IMR-90 (cell line): ENCODE measurements around the gene STRN4. TPM values are rescaled to one million over a fixed set of nuclear protein-coding genes. Genes with fewer than 3 reads are reported as not detected.

Experiments
- ATAC-seq: fragments of 200-7000 bp; cut with Tn5 transposase; 2 replicates; pipeline ENCODE4 v1.9.1; 2020; ENCODE audit warnings: low read depth, mild to moderate bottlenecking, moderate library complexity
- BruUV-seq: library from RNA; stranded (reverse); fragments of 400-500 nt; replicated peaks from 2 replicates; lab custom pipeline; 2021; lab: Mats Ljungman, UMichigan
- CTCF ChIA-PET: fragments of 300-600 bp; formaldehyde crosslinking; extraction: SDS; loops from one replicate; lab custom pipeline; 2021; ENCODE audit warnings: antibody characterized with exemption; lab: Yijun Ruan, JAX
- POLR2A ChIA-PET: fragments of 300-600 bp; sonication (Branson Sonifier 250); formaldehyde crosslinking; loops from one replicate; lab custom pipeline; 2022; ENCODE audit warnings: antibody characterized with exemption; ENCODE audit not compliant: unreplicated experiment; lab: Charles Lee
- DNase-seq: peaks from one replicate; pipeline ENCODE4 v3.0.0; 2013
- H2AFZ ChIP-seq: replicated peaks from 2 replicates; pipeline ENCODE3; 2013; ENCODE audit warnings: low read length, mild to moderate bottlenecking; ENCODE audit not compliant: poor library complexity
- H2AK5ac ChIP-seq: 2 replicates; pipeline ENCODE4 v1.6.1; 2013; ENCODE audit warnings: low read depth, low read length, inconsistent platforms
- H2AK9ac ChIP-seq: replicated peaks from 2 replicates; pipeline ENCODE3; 2013; ENCODE audit warnings: mild to moderate bottlenecking, low read depth, low read length, moderate library complexity; ENCODE audit not compliant: poor library complexity
- H2BK120ac ChIP-seq: 2 replicates; pipeline ENCODE4 v1.6.1; 2013; ENCODE audit warnings: low read depth, low read length, inconsistent platforms
- H2BK15ac ChIP-seq: 3 replicates; pipeline ENCODE4 v1.6.1; 2013; ENCODE audit warnings: low read depth, low read length, inconsistent platforms
- H2BK20ac ChIP-seq: 2 replicates; pipeline ENCODE4 v1.6.1; 2013; ENCODE audit warnings: low read depth, mild to moderate bottlenecking, inconsistent platforms, low read length, moderate library complexity
- H2BK5ac ChIP-seq: 2 replicates; pipeline ENCODE4 v1.6.1; 2013; ENCODE audit warnings: mild to moderate bottlenecking, low read depth, low read length, inconsistent platforms; ENCODE audit not compliant: poor library complexity, severe bottlenecking
- H3K14ac ChIP-seq: replicated peaks from 2 replicates; pipeline ENCODE4 v1.6.1; 2013; ENCODE audit warnings: low read depth, low read length, inconsistent platforms
- H3K18ac ChIP-seq: 2 replicates; pipeline ENCODE4 v1.6.1; 2013; ENCODE audit warnings: low read depth, low read length, control low read depth
- H3K23ac ChIP-seq: 2 replicates; pipeline ENCODE4 v1.6.1; 2013; ENCODE audit warnings: low read depth, low read length, inconsistent platforms
- H3K27ac ChIP-seq: 2 replicates; pipeline ENCODE4 v1.5.1; 2013; ENCODE audit warnings: mild to moderate bottlenecking, control low read depth, low read length; ENCODE audit not compliant: insufficient read depth
- H3K27me3 ChIP-seq: 2 replicates; pipeline ENCODE4 v1.6.1; 2013; ENCODE audit warnings: low read length; ENCODE audit not compliant: control insufficient read depth, insufficient read depth
- H3K36me3 ChIP-seq: 2 replicates; pipeline ENCODE4 v1.6.1; 2013; ENCODE audit warnings: low read length, mixed read lengths; ENCODE audit not compliant: control insufficient read depth, insufficient read depth
- H3K4ac ChIP-seq: 2 replicates; pipeline ENCODE4 v1.6.1; 2013; ENCODE audit warnings: low read depth, low read length, inconsistent platforms
- H3K4me1 ChIP-seq: 2 replicates; pipeline ENCODE4 v1.6.1; 2013; ENCODE audit warnings: low read length, mixed read lengths; ENCODE audit not compliant: control insufficient read depth, insufficient read depth
- H3K4me2 ChIP-seq: 2 replicates; pipeline ENCODE4 v1.6.1; 2013; ENCODE audit warnings: low read depth, mild to moderate bottlenecking, control low read depth, low read length, moderate library complexity
- H3K4me3 ChIP-seq: 2 replicates; pipeline ENCODE4 v1.5.1; 2013; ENCODE audit warnings: low read depth, mild to moderate bottlenecking, control low read depth, low read length, moderate library complexity; ENCODE audit not compliant: insufficient read depth
- H3K56ac ChIP-seq: 2 replicates; pipeline ENCODE4 v1.6.1; 2013; ENCODE audit warnings: low read length, inconsistent platforms; ENCODE audit not compliant: insufficient read depth; ENCODE audit errors: extremely low read depth
- H3K79me1 ChIP-seq, 2 experiments: 2 replicates each; pipeline ENCODE4 v1.6.1; 2013; ENCODE audit warnings: low read length in 2 of 2, inconsistent platforms in 1 of 2, low read depth in 1 of 2
- H3K9ac ChIP-seq: 2 replicates; pipeline ENCODE4 v1.6.1; 2013; ENCODE audit warnings: low read depth, low read length, control low read depth
- H3K9me1 ChIP-seq: 2 replicates; pipeline ENCODE4 v1.6.1; 2013; ENCODE audit warnings: low read length, inconsistent platforms; ENCODE audit not compliant: insufficient read depth
- H3K9me3 ChIP-seq: 2 replicates; pipeline ENCODE4 v1.6.1; 2013; ENCODE audit warnings: low read length; ENCODE audit not compliant: control insufficient read depth, insufficient read depth
- H4K20me1 ChIP-seq: 2 replicates; pipeline ENCODE4 v1.6.1; 2013; ENCODE audit warnings: low read length, inconsistent platforms; ENCODE audit not compliant: insufficient read depth
- H4K5ac ChIP-seq: 2 replicates; pipeline ENCODE4 v1.6.1; 2013; ENCODE audit warnings: mild to moderate bottlenecking, low read depth, low read length, control low read depth
- H4K8ac ChIP-seq, 2 experiments: 2 replicates each; pipeline ENCODE4 v1.6.1; 2013; ENCODE audit warnings: low read depth in 2 of 2, low read length in 2 of 2, control low read depth in 1 of 2, inconsistent platforms in 1 of 2
- H4K91ac ChIP-seq: 2 replicates; pipeline ENCODE4 v1.6.1; 2013; ENCODE audit warnings: low read depth, low read length, inconsistent platforms; ENCODE audit not compliant: insufficient read depth
- CEBPB ChIP-seq: IDR thresholded peaks from 2 replicates; pipeline ENCODE4 v1.6.1; 2012; ENCODE audit warnings: low read depth, low read length, improper control_type of control experiment
- CHD1 ChIP-seq: IDR thresholded peaks from 2 replicates; pipeline ENCODE4 v1.6.1; 2012; ENCODE audit warnings: low read depth, low read length, improper control_type of control experiment
- ELK1 ChIP-seq: fragments of 150-350 bp; IDR thresholded peaks from 2 replicates; pipeline ENCODE4 v1.6.1; 2016; ENCODE audit warnings: low read depth, mild to moderate bottlenecking, low read length, moderate library complexity, borderline replicate concordance
- FOS ChIP-seq: fragments of 150-350 bp; IDR thresholded peaks from 2 replicates; pipeline ENCODE4 v1.6.1; 2016; ENCODE audit warnings: low read depth, low read length
- MAFK ChIP-seq: IDR thresholded peaks from 2 replicates; pipeline ENCODE4 v1.6.1; 2012; ENCODE audit warnings: low read depth, low read length, improper control_type of control experiment
- MAZ ChIP-seq: IDR thresholded peaks from 2 replicates; pipeline ENCODE4 v1.6.1; 2012; ENCODE audit warnings: low read depth, mild to moderate bottlenecking, low read length, improper control_type of control experiment, moderate library complexity, borderline replicate concordance
- MXI1 ChIP-seq: IDR thresholded peaks from 2 replicates; pipeline ENCODE4 v1.6.1; 2012; ENCODE audit warnings: low read depth, mild to moderate bottlenecking, low read length, moderate library complexity, borderline replicate concordance
- NFE2L2 ChIP-seq: fragments of 150-350 bp; IDR thresholded peaks from 2 replicates; pipeline ENCODE4 v1.6.1; 2016; ENCODE audit warnings: low read depth, mild to moderate bottlenecking, low read length
- POLR2A ChIP-seq: IDR thresholded peaks from 2 replicates; pipeline ENCODE4 v1.6.1; 2012; ENCODE audit warnings: mild to moderate bottlenecking, low read depth, low read length
- RAD21 ChIP-seq: IDR thresholded peaks from 2 replicates; pipeline ENCODE4 v1.6.1; 2012; ENCODE audit warnings: low read length, improper control_type of control experiment
- RFX5 ChIP-seq: IDR thresholded peaks from 2 replicates; pipeline ENCODE4 v1.8.0; 2012; ENCODE audit warnings: low read depth, mild to moderate bottlenecking, low read length, moderate library complexity
- SMC3 ChIP-seq: fragments of 150-350 bp; IDR thresholded peaks from 2 replicates; pipeline ENCODE4 v1.6.1; 2016; ENCODE audit warnings: low read depth, mild to moderate bottlenecking, antibody characterized with exemption, low read length, moderate library complexity
- USF2 ChIP-seq: fragments of 150-350 bp; IDR thresholded peaks from 2 replicates; pipeline ENCODE4 v1.6.1; 2017; ENCODE audit warnings: mild to moderate bottlenecking, antibody characterized with exemption, low read length, low read depth
- WGBS, 2 experiments: methylation state at CpG; one replicate each; pipeline versions ENCODE4 v1.1.5 to v1.1.7; 2013; ENCODE audit warnings: missing lambda C conversion rate in 2 of 2; ENCODE audit not compliant: insufficient read length in 1 of 2; ENCODE audit errors: extremely low coverage in 2 of 2; 5-methylcytosine and 5-hydroxymethylcytosine counted together
- dilution Hi-C: fragments of 300-500 bp; cut with HindIII; formaldehyde crosslinking; loops from one replicate; pipeline ENCODE4 v1.14.3; 2018; ENCODE audit warnings: low sequenced_read_pairs; ENCODE audit not compliant: unreplicated experiment
- in situ Hi-C: fragments of 300-500 bp; cut with MboI; formaldehyde crosslinking; loops from 3 replicates; pipeline ENCODE4 v1.14.3; 2019; ENCODE audit warnings: low sequenced_read_pairs, inconsistent platforms, mixed read lengths
- intact Hi-C: fragments of 100-400 bp; cut with micrococcal nuclease; formaldehyde crosslinking; loops from 2 replicates; pipeline ENCODE4 v1.10.0; 2022
- polyA plus RNA-seq, 3 experiments: library from polyadenylated mRNA; depleted of rRNA; stranded (reverse); fragments of >200 nt; gene quantifications; 2 replicates each; pipeline ENCODE4 v1.2.3, GENCODE V29; 2012; ENCODE audit warnings: low replicate concordance in 1 of 3
- total RNA-seq: library from RNA; depleted of rRNA; stranded (reverse); fragments of >200 nt; gene quantifications from 2 replicates; pipeline ENCODE4 v1.2.3, GENCODE V29; 2012
- TF ChIP-seq, protein P1 (sequence below): conservative IDR thresholded peaks from 2 replicates; pipeline ENCODE4 v1.5.1; 2012; ENCODE audit warnings: mild to moderate bottlenecking, low read depth, low read length, improper control_type of control experiment

Gene STRN4
- total and polyA plus RNA-seq, 2 of the 4 experiments (the other 2 are of a cell fraction) = 36.7 to 112 TPM

DNA sequence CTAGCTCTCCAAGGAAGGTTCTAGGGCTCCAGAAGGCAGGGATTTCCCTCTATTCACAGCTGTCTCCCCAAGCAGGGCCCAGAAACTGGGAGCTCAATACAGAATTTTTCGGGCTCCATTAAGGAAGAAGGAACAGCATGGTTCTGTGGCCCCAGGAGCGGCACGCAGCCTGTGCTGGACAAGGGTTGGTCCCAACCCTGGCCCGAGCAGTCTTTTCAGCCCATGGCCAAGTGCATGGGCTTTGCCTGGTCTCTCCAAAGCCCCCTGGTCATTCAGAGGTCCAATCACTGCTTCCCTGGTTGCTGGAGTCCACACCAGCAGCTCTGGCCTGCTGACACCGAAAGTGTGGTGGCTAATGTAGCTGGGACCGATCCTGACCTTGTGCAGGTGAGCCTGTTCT is 22.8 kb downstream of the STRN4 start:
- H4K8ac ChIP-seq = no peak overlapping the region
- H3K4ac ChIP-seq = no peak overlapping the region
- dilution Hi-C loops (no loop called here), intact Hi-C loops (no loop called here), in situ Hi-C loops (no loop called here)
- no peak overlapping the region for H3K27ac ChIP-seq
- CTCF ChIA-PET = no interaction called here
- no peaks in the 10 kb centered on the region for H3K9me3 ChIP-seq
- peaks cover 2% of the 10 kb centered on the region; the same call in 1 of the 2 replicates for H3K4me1 ChIP-seq
- no peak overlapping the region for H3K56ac ChIP-seq
- H3K4me2 ChIP-seq = no peak overlapping the region
- H4K5ac ChIP-seq = no peak overlapping the region
- H2BK120ac ChIP-seq = no peak overlapping the region
- H4K20me1 ChIP-seq = peaks cover 21% of the 10 kb centered on the region; the same call in 1 of the 2 replicates
- H2BK15ac ChIP-seq = no peak overlapping the region
- no peak overlapping the region for H3K18ac ChIP-seq
- no peaks in the 10 kb centered on the region for H3K9me1 ChIP-seq
- H4K91ac ChIP-seq = no peak overlapping the region
- peaks cover 18 to 49% of the 10 kb centered on the region in 2 experiments for H3K79me1 ChIP-seq
- 100% methylated on average over 4 of the region's 6 CpGs; no CpG with 5 or more reads in 1 of the 2 experiments for WGBS, 2 experiments
- H2AK5ac ChIP-seq = no peak overlapping the region
- ATAC-seq = no peak
- H3K27me3 ChIP-seq = no peaks in the 10 kb centered on the region
- H3K4me3 ChIP-seq = no peak overlapping the region
- H3K9ac ChIP-seq = no peak overlapping the region
- no TSS peak for BruUV-seq
- no peak overlapping the region for H2AK9ac ChIP-seq
- no peak overlapping the region for H2AFZ ChIP-seq
- DNase-seq = no peak
- no peak overlapping the region for H2BK20ac ChIP-seq
- H3K23ac ChIP-seq = no peak overlapping the region
- TF ChIP-seq POLR2A = no peak
- TF ChIP-seq NFE2L2 = no peak
- no peak for TF ChIP-seq CHD1
- no peak for TF ChIP-seq FOS
- no peak for TF ChIP-seq MAZ
- no peak for TF ChIP-seq MXI1
- TF ChIP-seq, protein P1, sequence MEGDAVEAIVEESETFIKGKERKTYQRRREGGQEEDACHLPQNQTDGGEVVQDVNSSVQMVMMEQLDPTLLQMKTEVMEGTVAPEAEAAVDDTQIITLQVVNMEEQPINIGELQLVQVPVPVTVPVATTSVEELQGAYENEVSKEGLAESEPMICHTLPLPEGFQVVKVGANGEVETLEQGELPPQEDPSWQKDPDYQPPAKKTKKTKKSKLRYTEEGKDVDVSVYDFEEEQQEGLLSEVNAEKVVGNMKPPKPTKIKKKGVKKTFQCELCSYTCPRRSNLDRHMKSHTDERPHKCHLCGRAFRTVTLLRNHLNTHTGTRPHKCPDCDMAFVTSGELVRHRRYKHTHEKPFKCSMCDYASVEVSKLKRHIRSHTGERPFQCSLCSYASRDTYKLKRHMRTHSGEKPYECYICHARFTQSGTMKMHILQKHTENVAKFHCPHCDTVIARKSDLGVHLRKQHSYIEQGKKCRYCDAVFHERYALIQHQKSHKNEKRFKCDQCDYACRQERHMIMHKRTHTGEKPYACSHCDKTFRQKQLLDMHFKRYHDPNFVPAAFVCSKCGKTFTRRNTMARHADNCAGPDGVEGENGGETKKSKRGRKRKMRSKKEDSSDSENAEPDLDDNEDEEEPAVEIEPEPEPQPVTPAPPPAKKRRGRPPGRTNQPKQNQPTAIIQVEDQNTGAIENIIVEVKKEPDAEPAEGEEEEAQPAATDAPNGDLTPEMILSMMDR = no peak
- no peak for TF ChIP-seq USF2
- TF ChIP-seq SMC3 = no peak
- no peak for TF ChIP-seq MAFK
- TF ChIP-seq RAD21 = no peak
- TF ChIP-seq ELK1 = no peak
- no peak for TF ChIP-seq RFX5
- no peak for TF ChIP-seq CEBPB
- H3K36me3 ChIP-seq = peaks cover 78% of the 10 kb centered on the region
- H2BK5ac ChIP-seq = no peak overlapping the region
- H3K14ac ChIP-seq = no peak overlapping the region
- POLR2A ChIA-PET = interaction anchor here (0.7 kb wide), 1 partner anchor 10 kb away, joined by 21 read pairs; no protein-coding TSS in a partner anchor
